ENCODE measurements around the gene XYLT2.

XYLT2 gene

GRCh38 chr17:50363217-50364060, 17.5 kb downstream of the XYLT2 start:
- no peak overlapping the region for H3K4ac ChIP-seq (ENCODE audit: low read depth in 1 of 2, low read length in 2 of 2)
- H3K9ac ChIP-seq (ENCODE audit: low read length): peak overlapping the region; percentile 7
- no peak overlapping the region for H2AFZ ChIP-seq (ENCODE audit: low read depth, low read length)
- peaks cover 24% of the 10 kb centered on the region for H3K79me1 ChIP-seq (replicated peaks; ENCODE audit: low read length, poor library complexity, severe bottlenecking)
- no peak overlapping the region for H2BK12ac ChIP-seq (ENCODE audit: low read length in 2 of 2)
- H3K9me3 ChIP-seq (ENCODE audit: control insufficient read depth, low read length): no peaks in the 10 kb centered on the region
- H3K27ac ChIP-seq (ENCODE audit: low read length, poor library complexity, severe bottlenecking): peak overlapping the region; percentile 13
- H2BK5ac ChIP-seq (ENCODE audit: low read depth, low read length, poor library complexity, severe bottlenecking): no peak overlapping the region
- H2BK15ac ChIP-seq (ENCODE audit: low read depth, poor library complexity, severe bottlenecking): no peak overlapping the region
- no peak overlapping the region for H4K91ac ChIP-seq (ENCODE audit: low read length)
- no peak overlapping the region for H3K4me2 ChIP-seq (ENCODE audit: low read length, poor library complexity, severe bottlenecking)
- WGBS: 42% methylated on average over 8 of the region's 8 CpGs
- H2BK120ac ChIP-seq (ENCODE audit: low read depth, low read length): no peak overlapping the region
- H3K14ac ChIP-seq (ENCODE audit: low read length in 2 of 2): no peak overlapping the region
- DNase-seq: peak; percentile 59
- peak overlapping the region; percentile 77 for H2AK5ac ChIP-seq (ENCODE audit: low read length, severe bottlenecking)
- no peaks in the 10 kb centered on the region for H3K27me3 ChIP-seq (ENCODE audit: control insufficient read depth in 1 of 2, insufficient read depth in 1 of 2, low read length in 2 of 2)
- H4K8ac ChIP-seq (ENCODE audit: low read length): no peak overlapping the region
- peaks cover 39% of the 10 kb centered on the region for H3K4me1 ChIP-seq (ENCODE audit: control insufficient read depth, insufficient read depth, low read depth, low read length)
- H3K23ac ChIP-seq (ENCODE audit: low read length in 2 of 2): no peak overlapping the region
- no peak overlapping the region for H3K4me3 ChIP-seq (ENCODE audit: insufficient read depth in 1 of 2, low read depth in 1 of 2, low read length in 2 of 2)
- peaks cover 61 to 63% of the 10 kb centered on the region in 2 experiments for H3K36me3 ChIP-seq (ENCODE audit: control insufficient read depth in 1 of 2, insufficient read depth in 2 of 2, low read depth in 1 of 2, low read length in 2 of 2)
- no peak overlapping the region for H3K18ac ChIP-seq (ENCODE audit: low read depth in 1 of 2, low read length in 2 of 2)

GRCh38 chr17:50364061-50364458, 18.1 kb downstream of the XYLT2 start:
- peak overlapping the region; percentile 77 for H2AK5ac ChIP-seq (ENCODE audit: low read length, severe bottlenecking)
- DNase-seq: no peak

GRCh38 chr17:50364715-50365114, 18.8 kb downstream of the XYLT2 start:
- Histone ChIP-seq H2AK5ac (ENCODE audit: low read length, severe bottlenecking) (no peak overlapping the region), H2BK120ac (ENCODE audit: low read depth, low read length) (no peak overlapping the region), H3K18ac (ENCODE audit: low read depth in 1 of 2, low read length in 2 of 2) (no peak overlapping the region), H3K9ac (ENCODE audit: low read length) (no peak overlapping the region), H2AFZ (ENCODE audit: low read depth, low read length) (no peak overlapping the region), H3K9me3 (ENCODE audit: control insufficient read depth, low read length) (no peaks in the 10 kb centered on the region), H3K79me1 (replicated peaks; ENCODE audit: low read length, poor library complexity, severe bottlenecking) (peaks cover 22% of the 10 kb centered on the region), H3K4me1 (ENCODE audit: control insufficient read depth, insufficient read depth, low read depth, low read length) (peaks cover 37% of the 10 kb centered on the region), H3K4me3 (ENCODE audit: insufficient read depth in 1 of 2, low read depth in 1 of 2, low read length in 2 of 2) (no peak overlapping the region), H4K8ac (ENCODE audit: low read length) (no peak overlapping the region), H4K91ac (ENCODE audit: low read length) (no peak overlapping the region), H3K27ac (ENCODE audit: low read length, poor library complexity, severe bottlenecking) (peak overlapping the region; percentile 31), H3K23ac (ENCODE audit: low read length in 2 of 2) (no peak overlapping the region), H3K4me2 (ENCODE audit: low read length, poor library complexity, severe bottlenecking) (no peak overlapping the region), H2BK15ac (ENCODE audit: low read depth, poor library complexity, severe bottlenecking) (no peak overlapping the region), H3K4ac (ENCODE audit: low read depth in 1 of 2, low read length in 2 of 2) (no peak overlapping the region), H3K14ac (ENCODE audit: low read length in 2 of 2) (no peak overlapping the region), H2BK5ac (ENCODE audit: low read depth, low read length, poor library complexity, severe bottlenecking) (no peak overlapping the region), H3K27me3 (ENCODE audit: control insufficient read depth in 1 of 2, insufficient read depth in 1 of 2, low read length in 2 of 2) (no peaks in the 10 kb centered on the region), H2BK12ac (ENCODE audit: low read length in 2 of 2) (no peak overlapping the region), H3K36me3 (ENCODE audit: control insufficient read depth in 1 of 2, insufficient read depth in 2 of 2, low read depth in 1 of 2, low read length in 2 of 2) (peaks cover 52 to 63% of the 10 kb centered on the region in 2 experiments)
- 77% methylated on average over 9 of the region's 9 CpGs for WGBS
- DNase-seq: peak; percentile 58

More at GRCh38 chr17:50364061-50364458, 18.1 kb downstream of the XYLT2 start:
- H3K36me3 ChIP-seq (ENCODE audit: control insufficient read depth in 1 of 2, insufficient read depth in 2 of 2, low read depth in 1 of 2, low read length in 2 of 2): peaks cover 55 to 63% of the 10 kb centered on the region in 2 experiments
- H3K4me3 ChIP-seq (ENCODE audit: insufficient read depth in 1 of 2, low read depth in 1 of 2, low read length in 2 of 2): no peak overlapping the region
- no peak overlapping the region for H3K18ac ChIP-seq (ENCODE audit: low read depth in 1 of 2, low read length in 2 of 2)
- H2AFZ ChIP-seq (ENCODE audit: low read depth, low read length): no peak overlapping the region
- H2BK5ac ChIP-seq (ENCODE audit: low read depth, low read length, poor library complexity, severe bottlenecking): no peak overlapping the region
- H3K9me3 ChIP-seq (ENCODE audit: control insufficient read depth, low read length): no peaks in the 10 kb centered on the region
- peaks cover 39% of the 10 kb centered on the region for H3K4me1 ChIP-seq (ENCODE audit: control insufficient read depth, insufficient read depth, low read depth, low read length)
- H3K14ac ChIP-seq (ENCODE audit: low read length in 2 of 2): no peak overlapping the region
- H3K79me1 ChIP-seq (replicated peaks; ENCODE audit: low read length, poor library complexity, severe bottlenecking): peaks cover 22% of the 10 kb centered on the region
- H4K91ac ChIP-seq (ENCODE audit: low read length): peak overlapping the region; percentile 77
- no peak overlapping the region for H3K9ac ChIP-seq (ENCODE audit: low read length)
- H2BK15ac ChIP-seq (ENCODE audit: low read depth, poor library complexity, severe bottlenecking): no peak overlapping the region
- H3K27ac ChIP-seq (ENCODE audit: low read length, poor library complexity, severe bottlenecking): peak overlapping the region; percentile 3
- no peak overlapping the region for H4K8ac ChIP-seq (ENCODE audit: low read length)
- H3K4ac ChIP-seq (ENCODE audit: low read depth in 1 of 2, low read length in 2 of 2): no peak overlapping the region
- H2BK12ac ChIP-seq (ENCODE audit: low read length in 2 of 2): no peak overlapping the region
- no peak overlapping the region for H2BK120ac ChIP-seq (ENCODE audit: low read depth, low read length)
- peak overlapping the region in 1 of 2 experiments; percentile 16 for H3K23ac ChIP-seq (ENCODE audit: low read length in 2 of 2)
- no peaks in the 10 kb centered on the region for H3K27me3 ChIP-seq (ENCODE audit: control insufficient read depth in 1 of 2, insufficient read depth in 1 of 2, low read length in 2 of 2)
- 73% methylated on average over 4 of the region's 4 CpGs for WGBS
- H3K4me2 ChIP-seq (ENCODE audit: low read length, poor library complexity, severe bottlenecking): no peak overlapping the region

GRCh38 chr17:50365165-50365564, 19.2 kb downstream of the XYLT2 start:
- Histone ChIP-seq H3K18ac (ENCODE audit: low read depth in 1 of 2, low read length in 2 of 2) (no peak overlapping the region), H4K8ac (ENCODE audit: low read length) (no peak overlapping the region), H2AFZ (ENCODE audit: low read depth, low read length) (no peak overlapping the region), H2BK5ac (ENCODE audit: low read depth, low read length, poor library complexity, severe bottlenecking) (no peak overlapping the region), H3K9ac (ENCODE audit: low read length) (no peak overlapping the region), H3K4me2 (ENCODE audit: low read length, poor library complexity, severe bottlenecking) (no peak overlapping the region), H3K4ac (ENCODE audit: low read depth in 1 of 2, low read length in 2 of 2) (no peak overlapping the region), H3K9me3 (ENCODE audit: control insufficient read depth, low read length) (no peaks in the 10 kb centered on the region), H3K79me1 (replicated peaks; ENCODE audit: low read length, poor library complexity, severe bottlenecking) (peaks cover 26% of the 10 kb centered on the region), H3K23ac (ENCODE audit: low read length in 2 of 2) (no peak overlapping the region), H4K91ac (ENCODE audit: low read length) (no peak overlapping the region), H2BK120ac (ENCODE audit: low read depth, low read length) (no peak overlapping the region), H3K36me3 (ENCODE audit: control insufficient read depth in 1 of 2, insufficient read depth in 2 of 2, low read depth in 1 of 2, low read length in 2 of 2) (peaks cover 52 to 65% of the 10 kb centered on the region in 2 experiments), H3K14ac (ENCODE audit: low read length in 2 of 2) (no peak overlapping the region), H3K4me1 (ENCODE audit: control insufficient read depth, insufficient read depth, low read depth, low read length) (peaks cover 37% of the 10 kb centered on the region), H2BK15ac (ENCODE audit: low read depth, poor library complexity, severe bottlenecking) (no peak overlapping the region), H3K27ac (ENCODE audit: low read length, poor library complexity, severe bottlenecking) (peak overlapping the region; percentile 31), H2BK12ac (ENCODE audit: low read length in 2 of 2) (no peak overlapping the region), H2AK5ac (ENCODE audit: low read length, severe bottlenecking) (peak overlapping the region; percentile 23), H3K27me3 (ENCODE audit: control insufficient read depth in 1 of 2, insufficient read depth in 1 of 2, low read length in 2 of 2) (no peaks in the 10 kb centered on the region), H3K4me3 (ENCODE audit: insufficient read depth in 1 of 2, low read depth in 1 of 2, low read length in 2 of 2) (no peak overlapping the region)
- WGBS: 50% methylated on average over 2 of the region's 2 CpGs
- DNase-seq: no peak

Measured in mesenchymal stem cell (in vitro differentiated cells and primary cell).